Renal cortex interstitium (tissue), 11 donors: ENCODE measurements around the gene ITGA8. TPM values are rescaled to one million over a fixed set of nuclear protein-coding genes. Genes with fewer than 3 reads are reported as not detected.
"Not testable (repeated sequence)": the region's sequence is repeated elsewhere in the genome, so short reads cannot be mapped to it uniquely, and the experiment has no call there.

Experiments used
- DNase-seq, 11 donors: peaks; one replicate each; pipeline ENCODE4 v3.0.0-alpha.2; 2013; ENCODE audit warnings: low read depth in 9 of 11, low spot score in 4 of 11; ENCODE audit errors: extremely low read depth in 1 of 11
- polyA plus RNA-seq, 3 donors: library from polyadenylated mRNA; unstranded; fragments of 120-200 nt; gene quantifications; one replicate each; pipeline ENCODE4 v1.2.1, GENCODE V29; 2013; ENCODE audit not compliant: insufficient read length in 3 of 3

ITGA8 gene
- polyA plus RNA-seq, 3 donors: 38.3 to 59.3 (median 49.9) TPM

- peak in 1 of 11 donors; percentile 9 for DNase-seq
Measured at GRCh38 chr10:15588635-15589508, 130.8 kb downstream of the ITGA8 start.

- peak in 4 of 11 donors; percentile 21 to 39 (median 24) for DNase-seq
Measured at GRCh38 chr10:15588151-15588550, 131.6 kb downstream of the ITGA8 start.

GRCh38 chr10:15587271-15587670 is 132.5 kb downstream of the ITGA8 start:
- DNase-seq: no peak

GRCh38 chr10:15585303-15585715 is 134.4 kb downstream of the ITGA8 start:
- peak in 6 of 11 donors; percentile 26 to 47 (median 38) for DNase-seq

- DNase-seq: not testable (repeated sequence)
Measured at GRCh38 chr10:15582972-15583371, 136.8 kb downstream of the ITGA8 start.

- DNase-seq: no peak
Measured at GRCh38 chr10:15579605-15580004, 140.1 kb downstream of the ITGA8 start.

GRCh38 chr10:15572531-15573045 is 147.1 kb downstream of the ITGA8 start:
- no peak for DNase-seq

GRCh38 chr10:15571575-15571974 is 148.1 kb downstream of the ITGA8 start:
- peak in 7 of 11 donors; percentile 29 to 69 (median 43) for DNase-seq

- DNase-seq: no peak
Measured at GRCh38 chr10:15570738-15571339, 148.9 kb downstream of the ITGA8 start.

GRCh38 chr10:15567952-15568351 is 151.8 kb downstream of the ITGA8 start:
- no peak for DNase-seq

- no peak for DNase-seq
Measured at GRCh38 chr10:15563246-15563645, 156.5 kb downstream of the ITGA8 start.

GRCh38 chr10:15562578-15562977 is 157.1 kb downstream of the ITGA8 start:
- DNase-seq: no peak

GRCh38 chr10:15562116-15562515 is 157.6 kb downstream of the ITGA8 start:
- no peak for DNase-seq

GRCh38 chr10:15558136-15558535 is 161.6 kb downstream of the ITGA8 start:
- no peak for DNase-seq

GRCh38 chr10:15557168-15557567 is 162.6 kb downstream of the ITGA8 start:
- not testable (repeated sequence) for DNase-seq

- no peak for DNase-seq
Measured at GRCh38 chr10:15550950-15551349, 168.8 kb downstream of the ITGA8 start.

- DNase-seq: no peak
Measured at GRCh38 chr10:15548331-15548730, 171.4 kb downstream of the ITGA8 start.

- no peak for DNase-seq
Measured at GRCh38 chr10:15546606-15547005, 173.1 kb downstream of the ITGA8 start.

- DNase-seq: no peak
Measured at GRCh38 chr10:15545884-15546283, 173.8 kb downstream of the ITGA8 start.

- DNase-seq: no peak
Measured at GRCh38 chr10:15545266-15545665, 174.5 kb downstream of the ITGA8 start.
